Right cardiac atrium (tissue), 5 donors: ENCODE data around the gene IL1F10. TPM values are rescaled to one million over a fixed set of nuclear protein-coding genes. Genes with fewer than 3 reads are reported as not detected.

Source experiments
- ATAC-seq, 2 donors: fragments of 200-7000 bp; cut with Tn5 transposase; one replicate each; pipeline versions ENCODE4 v1.8.0 to v1.9.1; 2020; ENCODE audit warnings: moderate library complexity in 2 of 2, mild to moderate bottlenecking in 1 of 2
- DNase-seq, 3 donors: peaks; one replicate each; pipeline ENCODE4 v3.0.0-alpha.2; 2020
- H3K27ac ChIP-seq: one replicate; pipeline ENCODE4 v1.5.1; 2013; ENCODE audit warnings: mild to moderate bottlenecking, low read length, control low read depth, moderate library complexity
- H3K27me3 ChIP-seq: one replicate; pipeline ENCODE4 v1.6.1; 2013; ENCODE audit not compliant: control insufficient read depth, insufficient read depth
- H3K4me1 ChIP-seq: one replicate; pipeline ENCODE4 v1.6.1; 2013; ENCODE audit warnings: low read length; ENCODE audit not compliant: control insufficient read depth, insufficient read depth
- H3K4me3 ChIP-seq: one replicate; pipeline ENCODE4 v1.5.1; 2013; ENCODE audit warnings: low read length, control low read depth
- H3K9me3 ChIP-seq: one replicate; pipeline ENCODE4 v1.6.1; 2013; ENCODE audit warnings: low read length; ENCODE audit not compliant: control insufficient read depth
- WGBS: extraction: QIAGEN DNeasy Blood & Tissue Kit; methylation state at CpG from one replicate; pipeline ENCODE4 v1.1.7; 2013; 5-methylcytosine and 5-hydroxymethylcytosine counted together
- intact Hi-C, 4 donors: fragments of 100-400 bp; cut with DNase I; formaldehyde crosslinking; loops; one replicate each; pipeline versions ENCODE4 v1.11.0 to v1.14.0; 2022 to 2023
- polyA plus RNA-seq: library from polyadenylated mRNA; stranded (reverse); fragments of 200-250 nt; gene quantifications from one replicate; pipeline ENCODE4 v1.2.3, GENCODE V29; 2013
- total RNA-seq, 4 donors: library from RNA; stranded (reverse); fragmentation: NEBNext Ultra II Directional; extraction: Animal tissue kit (Norgen Biotek cat#: 25700); gene quantifications; one replicate each; pipeline ENCODE4 v1.2.1, GENCODE V29; 2021
- donor health status: healthy with polysubstance abuse.
- donor health status: DM: no; HTN: yes; CAD: no.
- donor health status: DM: no; HTN: no; CAD: no.
- donor health status: DM: no; HTN: yes; CAD: no; lungs with severe emphysema.
- donor health status: DM: yes; HTN: yes; CAD: no.

IL1F10 gene
- total and polyA plus RNA-seq, 5 donors = not detected

DNA sequence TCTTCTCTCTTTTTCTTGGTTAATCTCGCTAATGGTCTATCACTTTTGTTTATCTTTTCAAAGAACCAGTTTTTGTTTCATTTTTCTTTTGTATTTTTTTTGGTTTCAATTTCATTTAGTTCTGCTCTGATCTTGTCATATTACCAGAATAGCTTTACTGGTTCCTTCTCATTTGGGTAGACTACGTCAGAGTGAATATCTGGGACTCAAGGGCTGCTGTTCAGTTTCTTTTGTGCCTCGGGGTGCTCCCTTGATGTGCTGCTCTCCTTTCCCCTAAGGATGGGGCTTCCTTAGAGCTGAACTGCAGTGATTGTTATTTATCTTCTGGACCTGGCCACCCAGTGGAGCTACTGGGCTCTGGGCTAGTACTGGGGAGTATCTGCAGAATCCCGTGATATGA lies 30.3 kb downstream of the IL1F10 start:
- Histone ChIP-seq H3K27me3 (no peaks in the 10 kb centered on the region), H3K27ac (no peak overlapping the region), H3K9me3 (no peaks in the 10 kb centered on the region), H3K4me3 (no peak overlapping the region), H3K4me1 (no peaks in the 10 kb centered on the region)
- 86% methylated on average over 4 of the region's 4 CpGs for WGBS
- intact Hi-C loops = no loop called here
- no peak for DNase-seq
- no peak for ATAC-seq

- WGBS = 91% methylated on average over 6 of the region's 6 CpGs
- H3K9me3 ChIP-seq = no peaks in the 10 kb centered on the region
- H3K27ac ChIP-seq = no peak overlapping the region
- ATAC-seq (no peak), DNase-seq (no peak)
- no peaks in the 10 kb centered on the region for H3K27me3 ChIP-seq
- no peak overlapping the region for H3K4me3 ChIP-seq
- intact Hi-C loops = no loop called here
- H3K4me1 ChIP-seq = no peaks in the 10 kb centered on the region
These were observed 30.8 kb downstream of the IL1F10 start for GRCh38 chr2:113098532-113098931.

GRCh38 chr2:113102133-113102532 lies 34.4 kb downstream of the IL1F10 start:
- no peak for DNase-seq
- intact Hi-C loops = no loop called here
- WGBS = 91% methylated on average over 2 of the region's 2 CpGs

DNA sequence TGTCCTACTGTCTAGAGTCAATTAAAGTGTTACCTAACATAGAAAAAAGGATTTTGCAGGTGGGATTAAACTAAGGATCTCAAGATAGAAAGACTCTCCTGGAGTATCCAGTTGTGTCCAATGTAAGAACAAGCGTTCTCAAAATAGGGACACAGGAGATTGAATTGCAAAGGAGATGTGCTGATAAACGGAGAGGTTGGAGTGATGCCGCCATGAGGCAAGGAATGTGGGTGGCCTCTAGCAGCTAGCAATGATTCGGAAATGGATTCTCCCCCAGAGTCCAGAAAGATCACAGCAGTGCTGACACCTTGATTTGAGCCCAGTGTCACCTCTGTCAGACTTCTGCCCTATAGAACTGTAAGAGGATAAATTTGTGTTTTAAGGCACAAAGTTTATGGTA lies 35.5 kb downstream of the IL1F10 start:
- Histone ChIP-seq H3K4me1 (no peaks in the 10 kb centered on the region), H3K27me3 (no peaks in the 10 kb centered on the region), H3K4me3 (no peak overlapping the region), H3K9me3 (no peaks in the 10 kb centered on the region), H3K27ac (no peak overlapping the region)
- WGBS = 88% methylated on average over 4 of the region's 4 CpGs
- intact Hi-C loops = no loop called here
- DNase-seq (no peak), ATAC-seq (no peak)

More at GRCh38 chr2:113102133-113102532, 34.4 kb downstream of the IL1F10 start:
- no peak for ATAC-seq
- Histone ChIP-seq H3K27me3 (no peaks in the 10 kb centered on the region), H3K27ac (no peak overlapping the region), H3K4me3 (no peak overlapping the region), H3K9me3 (no peaks in the 10 kb centered on the region), H3K4me1 (no peaks in the 10 kb centered on the region)

DNA sequence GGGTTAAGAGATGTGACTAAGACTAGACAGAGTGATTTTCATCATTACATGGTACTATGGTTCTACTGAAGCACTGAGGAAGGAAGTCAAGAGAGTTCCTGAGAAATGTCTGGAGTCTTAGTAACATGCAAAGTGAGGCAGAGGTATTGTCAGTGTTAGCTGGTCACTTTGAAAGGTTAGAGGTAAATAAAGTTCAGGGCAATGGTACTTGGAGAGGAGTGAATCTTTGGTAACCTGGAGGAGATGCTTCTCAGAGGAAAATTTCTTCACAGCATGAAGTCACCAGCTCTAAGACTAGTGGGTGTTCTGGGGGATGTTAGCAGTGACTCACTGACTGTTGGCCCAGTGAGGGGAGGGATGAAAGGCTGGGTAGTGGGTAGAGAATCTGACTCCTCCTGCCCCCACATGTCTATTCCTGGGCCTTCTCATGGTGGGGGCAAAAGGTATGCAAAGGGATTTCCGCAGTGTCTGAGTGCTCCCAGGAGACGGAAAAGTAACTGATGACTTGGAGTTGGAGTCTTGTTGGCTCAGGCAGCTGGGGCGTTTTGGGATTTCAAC lies 36.4 kb downstream of the IL1F10 start:
- Histone ChIP-seq H3K4me3 (no peak overlapping the region), H3K9me3 (no peaks in the 10 kb centered on the region), H3K27ac (no peak overlapping the region), H3K4me1 (no peaks in the 10 kb centered on the region), H3K27me3 (no peaks in the 10 kb centered on the region)
- ATAC-seq = no peak
- 67% methylated on average over 3 of the region's 3 CpGs for WGBS
- DNase-seq = no peak
- intact Hi-C loops = no loop called here

GRCh38 chr2:113105047-113105785 lies 37.4 kb downstream of the IL1F10 start:
- ATAC-seq (no peak), DNase-seq (no peak)
- no peak overlapping the region for H3K4me3 ChIP-seq
- no peaks in the 10 kb centered on the region for H3K9me3 ChIP-seq
- 75% methylated on average over 6 of the region's 6 CpGs for WGBS
- no peak overlapping the region for H3K27ac ChIP-seq
- no peaks in the 10 kb centered on the region for H3K4me1 ChIP-seq
- no peaks in the 10 kb centered on the region for H3K27me3 ChIP-seq
- intact Hi-C loops = no loop called here

DNA sequence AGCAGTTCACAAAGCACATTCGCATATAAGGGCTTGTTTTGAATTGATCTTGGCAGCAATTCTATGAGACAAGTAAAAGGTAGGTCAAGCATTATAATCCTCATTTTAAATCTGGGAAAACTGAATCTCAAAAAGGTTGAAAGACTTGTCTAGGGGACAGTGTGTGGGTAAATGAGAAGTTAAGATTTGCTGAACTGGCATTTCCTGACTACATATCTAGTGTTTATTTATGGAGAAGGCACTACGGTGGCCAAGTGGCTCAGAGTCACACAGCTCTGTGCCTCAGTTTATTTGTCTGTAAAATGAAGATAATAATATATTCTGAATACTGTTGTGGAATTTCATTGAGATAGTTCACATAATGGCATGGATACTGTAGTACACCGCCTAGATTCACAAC lies 43.4 kb downstream of the IL1F10 start:
- 72% methylated on average over 3 of the region's 3 CpGs for WGBS
- H3K27me3 ChIP-seq = no peaks in the 10 kb centered on the region

GRCh38 chr2:113111823-113112287 lies 44.1 kb downstream of the IL1F10 start:
- DNase-seq = no peak

More for the DNA sequence above, 43.4 kb downstream of the IL1F10 start:
- DNase-seq (no peak), ATAC-seq (no peak)
- no peaks in the 10 kb centered on the region for H3K9me3 ChIP-seq
- no peaks in the 10 kb centered on the region for H3K4me1 ChIP-seq
- intact Hi-C loops = no loop called here
- H3K4me3 ChIP-seq = no peak overlapping the region
- H3K27ac ChIP-seq = no peak overlapping the region

GRCh38 chr2:113112441-113112840 lies 44.7 kb downstream of the IL1F10 start:
- no peak overlapping the region for H3K4me3 ChIP-seq
- no peaks in the 10 kb centered on the region for H3K9me3 ChIP-seq
- H3K27me3 ChIP-seq = no peaks in the 10 kb centered on the region
- DNase-seq (no peak), ATAC-seq (no peak)
- H3K27ac ChIP-seq = no peak overlapping the region
- no peaks in the 10 kb centered on the region for H3K4me1 ChIP-seq
- 84% methylated on average over 8 of the region's 8 CpGs for WGBS
- intact Hi-C loops = no loop called here

More at GRCh38 chr2:113111823-113112287, 44.1 kb downstream of the IL1F10 start:
- H3K4me3 ChIP-seq = no peak overlapping the region
- intact Hi-C loops = no loop called here
- no peak overlapping the region for H3K27ac ChIP-seq
- H3K4me1 ChIP-seq = no peaks in the 10 kb centered on the region
- no peaks in the 10 kb centered on the region for H3K9me3 ChIP-seq
- ATAC-seq = no peak
- no peaks in the 10 kb centered on the region for H3K27me3 ChIP-seq
- 66% methylated on average over 6 of the region's 6 CpGs for WGBS

DNA sequence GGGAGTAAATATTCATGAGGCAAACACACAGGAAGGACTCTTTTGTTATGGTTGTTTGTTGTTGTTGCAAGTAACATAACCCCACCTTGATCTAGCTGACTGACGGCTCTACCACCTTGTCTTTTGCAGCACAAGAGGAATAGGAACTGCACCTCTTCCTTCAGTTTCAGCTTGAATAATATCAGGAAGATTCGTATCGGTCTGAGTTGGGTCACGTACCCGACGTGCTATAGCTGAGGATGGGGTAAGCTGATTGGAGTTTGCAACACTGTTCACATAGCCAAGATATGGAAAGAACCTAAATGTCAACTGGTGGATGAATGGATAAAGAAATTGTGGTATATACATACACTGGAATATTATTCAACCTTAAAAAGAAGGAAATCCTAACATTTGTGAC lies 45.1 kb downstream of the IL1F10 start:
- ATAC-seq (no peak), DNase-seq (no peak)
- Histone ChIP-seq H3K27me3 (no peaks in the 10 kb centered on the region), H3K4me3 (no peak overlapping the region), H3K4me1 (no peaks in the 10 kb centered on the region), H3K9me3 (no peaks in the 10 kb centered on the region), H3K27ac (no peak overlapping the region)
- intact Hi-C loops = no loop called here
- WGBS = 79% methylated on average over 6 of the region's 6 CpGs

DNA sequence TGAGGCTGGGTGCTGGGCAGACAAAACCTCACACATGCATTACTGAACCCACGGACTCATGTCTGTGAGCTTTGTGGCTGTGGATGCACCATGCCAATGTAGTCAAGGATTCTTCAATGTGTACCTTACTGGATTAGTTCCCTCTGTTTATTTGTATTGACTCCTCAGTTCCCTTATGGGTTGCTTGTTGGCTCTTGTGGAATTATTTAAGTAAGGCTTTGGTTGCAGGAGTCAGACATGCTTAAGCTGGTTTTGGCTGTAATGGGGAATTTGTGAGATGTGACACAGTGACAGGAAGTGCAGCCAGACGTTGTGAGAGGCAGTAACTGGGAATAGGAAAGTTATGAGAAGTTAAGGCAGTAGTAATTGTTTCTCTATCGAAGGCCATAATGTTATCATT lies 46.0 kb downstream of the IL1F10 start:
- Histone ChIP-seq H3K27ac (no peak overlapping the region), H3K27me3 (no peaks in the 10 kb centered on the region), H3K4me3 (no peak overlapping the region), H3K9me3 (no peaks in the 10 kb centered on the region), H3K4me1 (no peaks in the 10 kb centered on the region)
- intact Hi-C loops = no loop called here
- ATAC-seq = no peak
- 54% methylated on average over 3 of the region's 3 CpGs for WGBS
- no peak for DNase-seq
